SHP77 (cell line): ENCODE data around the gene SERF2.
"Not testable (repeated sequence)": the region's sequence is repeated elsewhere in the genome, so short reads cannot be mapped to it uniquely, and the experiment has no call there.

Experiments used
- DNase-seq, 2 experiments: peaks; one replicate each; lab custom pipeline; 2025; lab: John Stamatoyannopoulos, UW

SERF2 gene

GRCh38 chr15:43793647-43794046, 1.5 kb downstream of the SERF2 start:
- no peak for DNase-seq

DNA sequence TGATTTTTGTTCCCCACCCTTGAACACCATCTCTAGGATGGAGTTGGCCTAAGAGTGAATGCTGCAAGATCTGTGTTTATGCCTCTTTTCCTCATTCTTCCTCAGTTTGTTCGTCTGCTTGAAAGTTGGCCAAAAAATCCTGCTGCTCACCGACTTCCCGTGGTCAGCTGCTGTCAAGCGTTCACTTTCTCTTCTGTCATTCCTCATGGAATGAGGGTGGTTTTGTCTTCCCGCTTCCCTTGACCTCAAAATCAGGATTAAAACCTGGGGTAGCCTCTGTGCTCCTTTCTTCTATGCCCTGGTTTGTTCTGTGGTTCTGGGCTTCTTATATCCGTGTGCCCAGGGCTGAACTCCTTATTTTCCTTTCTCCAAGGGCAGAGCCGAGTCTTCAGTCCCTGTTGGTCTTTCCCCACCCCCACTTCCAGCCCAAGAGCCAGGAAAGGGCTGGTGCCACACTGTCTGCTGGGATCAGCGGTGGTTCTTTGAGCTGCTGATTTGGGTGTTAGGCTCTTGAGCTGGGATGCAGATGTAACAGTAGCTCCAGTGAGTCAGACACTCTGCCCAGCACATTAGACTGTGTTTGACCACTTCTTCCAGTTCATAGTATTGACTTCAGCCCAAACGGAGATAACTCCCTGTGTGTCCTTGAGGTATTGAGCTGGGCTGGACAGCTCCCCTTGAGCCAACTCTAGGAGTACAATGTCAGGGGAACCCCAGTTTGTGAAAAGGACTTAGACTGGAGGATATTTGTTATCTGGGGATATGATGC, 2.3 kb downstream of the SERF2 start:
- no peak for DNase-seq

- DNase-seq, result no peak
Observed at GRCh38 chr15:43795197-43795596, 3.1 kb downstream of the SERF2 start.

DNA sequence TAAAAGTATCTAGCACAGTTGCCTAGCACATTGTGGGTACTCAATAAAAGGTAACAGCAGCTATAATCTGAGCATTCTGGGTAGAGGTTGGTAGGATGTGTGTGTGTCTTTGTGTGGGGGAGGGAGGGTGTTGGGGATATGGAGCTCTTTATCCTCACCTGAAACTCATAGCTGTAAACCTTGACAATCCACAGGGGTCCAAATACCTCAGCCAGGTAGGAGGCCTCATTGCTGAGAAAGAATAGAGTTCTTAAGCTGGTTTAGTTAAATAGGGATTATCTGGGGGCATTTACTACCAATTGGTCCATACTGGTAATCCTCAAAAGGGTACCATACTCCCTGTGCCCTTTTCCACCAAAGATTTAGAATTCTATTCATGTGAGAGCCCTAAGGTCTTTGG, 3.9 kb downstream of the SERF2 start:
- DNase-seq, result no peak

DNA sequence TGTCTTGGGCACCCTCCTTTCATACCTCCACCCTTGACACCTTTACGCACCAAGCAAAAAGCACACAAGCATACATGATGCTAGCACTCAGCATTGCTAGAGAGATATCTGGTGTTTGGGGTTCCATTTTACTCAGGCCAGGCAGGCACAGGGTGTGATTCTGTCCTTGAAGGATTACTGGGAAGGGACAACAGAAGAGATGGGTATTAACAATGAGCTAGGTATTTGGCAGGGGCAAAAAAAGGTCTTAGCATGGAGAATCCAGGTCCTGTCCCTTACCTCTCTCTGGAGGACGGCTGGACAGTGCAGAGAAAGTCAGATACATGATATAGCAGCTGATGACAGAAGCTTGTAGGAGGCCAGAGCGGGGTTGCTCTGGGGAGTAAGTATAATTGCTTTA, 4.4 kb downstream of the SERF2 start:
- no peak for DNase-seq

- peak; percentile 71 to 73 for DNase-seq
Observed at GRCh38 chr15:43799209-43799944, 7.3 kb downstream of the SERF2 start.

GRCh38 chr15:43799945-43800285, 7.8 kb downstream of the SERF2 start, which contains the start of gene SERINC4:
SERINC4 (minus strand) TSS chr15:43800220; CDS start chr15:43799986, 234 bp downstream.
- DNase-seq, result no peak

- DNase-seq, result peak; percentile 79 to 85
Observed at GRCh38 chr15:43800286-43801141, 8.4 kb downstream of the SERF2 start, which contains the start of gene HYPK. HYPK (plus strand) TSS chr15:43800599; CDS start chr15:43800623, 24 bp downstream.

GRCh38 chr15:43802676-43803075, 10.6 kb downstream of the SERF2 start:
- DNase-seq, result not testable (repeated sequence)

DNA sequence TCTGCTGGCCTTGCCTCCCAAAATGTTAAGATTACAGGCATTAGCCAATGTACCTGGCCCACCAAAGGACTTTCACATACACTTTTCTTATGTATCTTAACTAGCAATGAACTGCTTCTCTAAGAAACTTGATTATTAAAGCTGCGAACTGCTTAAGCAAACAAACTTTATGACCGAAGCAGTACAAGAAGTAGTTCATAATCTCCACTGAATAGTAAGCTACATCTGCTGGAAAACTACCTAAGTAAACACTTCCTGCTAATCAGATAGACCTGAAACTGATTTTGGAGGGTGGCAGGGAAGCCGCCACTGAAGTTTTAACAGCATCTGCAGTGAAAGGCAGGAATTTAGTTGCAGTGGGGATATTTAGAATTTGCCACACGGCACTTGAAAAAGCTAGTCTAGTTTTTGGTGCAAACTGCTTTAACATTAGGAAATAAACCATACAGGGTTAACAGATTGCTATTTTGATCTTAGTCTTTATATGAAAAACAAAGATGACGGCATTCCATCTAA, 16.4 kb downstream of the SERF2 start:
- no peak for DNase-seq

DNA sequence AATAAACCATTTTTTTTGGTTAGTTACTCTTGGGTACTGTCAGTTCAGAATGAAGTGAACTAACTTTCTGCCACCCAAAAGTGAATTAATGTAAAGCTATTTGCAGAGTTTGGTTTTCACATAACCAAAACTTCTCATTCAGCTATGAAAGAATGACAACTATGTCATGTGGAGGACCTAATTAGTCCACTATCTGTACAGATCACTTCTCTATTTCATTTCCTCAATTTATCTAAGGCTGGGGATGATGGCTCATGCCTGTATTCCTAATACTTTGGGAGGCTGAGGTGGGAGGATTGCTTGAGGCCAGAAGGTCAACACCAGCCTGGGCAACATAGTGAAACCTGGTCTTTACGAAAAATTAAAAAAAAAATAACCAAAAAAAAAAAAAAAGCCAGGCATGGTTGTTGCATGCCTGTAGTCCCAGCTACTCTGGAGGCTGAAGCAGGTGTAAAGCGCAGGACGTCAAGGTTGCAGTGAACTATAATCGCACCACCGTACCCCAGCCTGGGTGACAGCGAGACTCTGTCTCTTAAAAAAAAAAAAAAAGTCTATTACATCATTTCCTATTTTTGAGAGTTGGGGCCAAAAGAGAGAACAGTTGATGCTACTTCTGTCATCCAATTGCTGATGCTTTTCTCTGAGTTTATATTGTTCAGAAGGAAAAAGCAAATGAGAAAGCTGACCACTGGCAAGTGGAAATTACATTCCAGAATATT, 17.0 kb downstream of the SERF2 start:
- no peak for DNase-seq

- not testable (repeated sequence) for DNase-seq
Observed at GRCh38 chr15:43815064-43815463, 22.9 kb downstream of the SERF2 start.

DNA sequence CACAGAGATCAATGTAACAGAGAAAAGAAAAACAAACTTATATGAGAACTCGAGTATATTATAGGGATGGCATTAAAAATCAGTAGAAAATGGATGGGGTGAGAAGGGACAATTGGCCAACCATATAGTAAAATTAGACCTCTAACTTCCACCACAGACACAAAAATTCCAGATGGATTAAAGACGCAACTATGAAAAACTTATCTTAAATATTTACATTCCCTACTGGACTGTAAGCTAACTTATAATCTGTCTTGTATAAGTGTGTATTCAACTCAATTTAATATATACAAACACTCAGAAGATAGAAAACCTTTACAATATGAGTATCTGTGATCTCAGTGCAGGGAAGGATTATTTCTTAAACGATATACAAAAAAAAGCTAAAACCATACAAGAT, 29.4 kb downstream of the SERF2 start:
- DNase-seq, result no peak

- DNase-seq, result peak; percentile 96 to 97
Observed at GRCh38 chr15:43824302-43825246, 32.5 kb downstream of the SERF2 start, which contains the start of gene MFAP1. MFAP1 (minus strand) TSS chr15:43824690; CDS start chr15:43824569, 121 bp downstream.

GRCh38 chr15:43825305-43825704, 33.2 kb downstream of the SERF2 start:
- DNase-seq, result not testable (repeated sequence)

DNA sequence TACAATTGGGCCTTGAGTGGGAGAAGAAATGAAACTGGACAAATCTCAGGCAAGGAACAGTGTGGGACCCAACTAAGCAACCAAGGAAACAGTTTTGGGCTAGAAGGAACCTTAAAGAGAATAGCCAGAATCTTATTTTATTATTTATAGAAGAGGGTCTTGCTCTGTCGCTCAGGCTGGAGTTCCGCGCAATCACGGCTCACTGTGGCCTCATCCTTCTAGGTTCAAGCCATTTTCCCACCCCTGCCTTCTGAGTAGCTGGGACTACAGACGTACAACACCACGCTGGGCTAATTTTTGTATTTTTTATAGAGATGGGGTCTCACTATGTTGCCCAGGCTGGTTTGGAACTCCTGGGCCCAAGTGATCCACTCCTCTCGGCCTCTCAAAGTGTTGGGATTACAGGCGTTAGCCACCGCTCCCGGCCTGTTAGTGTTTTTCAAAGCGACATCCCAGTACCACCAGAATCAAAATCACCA, 33.9 kb downstream of the SERF2 start:
- DNase-seq, result no peak

- peak; percentile 71 to 87 for DNase-seq
Observed at GRCh38 chr15:43826508-43827341, 34.6 kb downstream of the SERF2 start, which contains the start of gene WDR76. WDR76 (plus strand) TSS chr15:43827002; CDS start chr15:43827033, 31 bp downstream.

- no peak for DNase-seq
Observed at GRCh38 chr15:43828061-43828657, 36.0 kb downstream of the SERF2 start.
